Smooth muscle cell (in vitro differentiated cells): ENCODE measurements around the gene ADAMTSL3. TPM values are rescaled to one million over a fixed set of nuclear protein-coding genes. Genes with fewer than 3 reads are reported as not detected.

Experiments used
- DNase-seq: peaks from one replicate; lab custom pipeline; 2025; ENCODE audit not compliant: unreplicated experiment; lab: John Stamatoyannopoulos, UW
- H2AFZ ChIP-seq: fragments of 200-600 bp; sonication (generic); 2 replicates; pipeline ENCODE4 v1.6.0; 2016; ENCODE audit warnings: antibody characterized with exemption, low read depth, mild to moderate bottlenecking
- H3F3A ChIP-seq: fragments of 200-600 bp; sonication (generic); 2 replicates; pipeline ENCODE4 v1.6.0; 2017; ENCODE audit warnings: antibody characterized with exemption, low read depth
- H3K27ac ChIP-seq: fragments of 200-600 bp; sonication (generic); 2 replicates; pipeline ENCODE4 v1.5.1; 2016; ENCODE audit warnings: low read depth, mild to moderate bottlenecking
- H3K27me3 ChIP-seq: fragments of 200-600 bp; sonication (generic); 2 replicates; pipeline ENCODE4 v1.6.1; 2016; ENCODE audit warnings: low read depth, mild to moderate bottlenecking
- H3K36me3 ChIP-seq: fragments of 200-600 bp; sonication (generic); 2 replicates; pipeline ENCODE4 v1.5.1; 2016; ENCODE audit warnings: low read depth
- H3K4me1 ChIP-seq: fragments of 200-600 bp; sonication (generic); 2 replicates; pipeline ENCODE4 v1.5.1; 2016; ENCODE audit warnings: low read depth
- H3K4me2 ChIP-seq: fragments of 200-600 bp; sonication (generic); 2 replicates; pipeline ENCODE4 v1.6.0; 2016; ENCODE audit warnings: mild to moderate bottlenecking
- H3K4me3 ChIP-seq: fragments of 200-600 bp; sonication (generic); 2 replicates; pipeline ENCODE4 v1.5.1; 2016; ENCODE audit warnings: mild to moderate bottlenecking
- H3K79me2 ChIP-seq: fragments of 200-600 bp; sonication (generic); 2 replicates; pipeline ENCODE4 v1.6.0; 2016; ENCODE audit warnings: low read depth, mild to moderate bottlenecking
- H3K9ac ChIP-seq: fragments of 200-600 bp; sonication (generic); 2 replicates; pipeline ENCODE4 v1.6.0; 2016; ENCODE audit warnings: low read depth
- H3K9me3 ChIP-seq: fragments of 200-600 bp; sonication (generic); replicated peaks from 2 replicates; pipeline ENCODE4 v1.5.1; 2016; ENCODE audit warnings: low read depth
- H4K20me1 ChIP-seq: fragments of 200-600 bp; sonication (generic); 2 replicates; pipeline ENCODE4 v1.6.0; 2016; ENCODE audit warnings: low read depth
- WGBS: methylation state at CpG from one replicate; pipeline ENCODE4 v1.1.7; 2016; ENCODE audit warnings: low lambda C conversion rate; 5-methylcytosine and 5-hydroxymethylcytosine counted together
- polyA plus RNA-seq: library from polyadenylated mRNA; unstranded; fragments of >200 nt; fragmentation: Nextera tagmentation; extraction: Ambion mirVana; gene quantifications from 2 replicates; pipeline ENCODE4 v1.2.1, GENCODE V29; 2016
- total RNA-seq: library from RNA; depleted of rRNA; stranded (reverse); fragments of >200 nt; gene quantifications from 2 replicates; pipeline ENCODE4 v1.2.3, GENCODE V29; 2014
- TF ChIP-seq, protein P1 (sequence below): fragments of 200-600 bp; sonication (generic); IDR thresholded peaks from 2 replicates; pipeline ENCODE4 v1.5.1; 2017; ENCODE audit warnings: borderline replicate concordance, mild to moderate bottlenecking, antibody characterized with exemption; ENCODE audit not compliant: insufficient read depth, poor library complexity, severe bottlenecking

ADAMTSL3 gene
- total and polyA plus RNA-seq, 2 experiments from 2014 or later: 0.17 to 0.22 TPM

DNA sequence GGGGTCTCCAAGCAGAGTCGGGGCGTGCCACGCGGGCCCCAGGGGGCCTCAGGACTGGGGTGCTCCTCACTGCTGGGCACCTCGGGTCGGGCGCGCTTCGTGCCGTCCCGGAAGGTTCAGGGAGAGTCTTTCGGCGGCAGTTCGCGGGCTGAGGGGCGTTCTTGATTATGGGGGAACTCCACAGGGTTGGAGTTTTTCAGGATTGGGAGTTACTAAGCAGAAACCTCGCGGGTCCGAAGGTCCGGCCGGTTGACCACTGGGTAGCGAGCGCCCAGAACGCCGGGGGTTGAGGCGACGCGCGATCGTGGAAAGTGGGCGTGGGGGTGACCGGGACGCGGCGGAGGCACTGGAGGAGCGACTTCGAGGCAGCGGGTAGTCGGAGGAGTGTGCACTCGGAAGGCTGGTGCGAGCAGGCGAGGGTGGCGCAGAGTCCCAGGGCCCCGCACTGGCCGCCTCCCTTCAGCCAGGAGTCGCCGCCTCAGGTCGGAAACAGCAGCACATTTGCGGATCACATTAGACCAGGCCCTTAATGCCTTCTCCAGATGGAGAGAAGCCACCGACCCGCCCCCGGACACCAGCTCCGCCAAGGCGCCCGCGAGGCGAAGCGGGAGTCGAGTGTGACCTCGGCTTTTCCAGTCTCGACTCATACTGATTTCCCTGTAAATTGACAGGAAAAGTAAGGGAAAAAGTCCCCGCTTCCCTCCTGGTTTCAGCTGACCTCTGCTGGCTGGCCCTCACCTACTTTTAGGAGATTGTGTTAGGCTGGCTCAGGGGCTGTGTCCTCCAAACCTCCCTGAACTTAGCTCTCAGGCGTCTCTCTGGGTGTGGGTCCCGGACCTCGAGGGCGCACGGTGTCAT is 685 bp downstream of the ADAMTSL3 start:
- Histone ChIP-seq H3F3A (no peaks in the 10 kb centered on the region), H2AFZ (no peak overlapping the region), H4K20me1 (no peaks in the 10 kb centered on the region), H3K4me1 (peaks cover 2% of the 10 kb centered on the region), H3K9me3 (no peaks in the 10 kb centered on the region), H3K36me3 (no peaks in the 10 kb centered on the region), H3K79me2 (no peaks in the 10 kb centered on the region), H3K27me3 (peaks cover 66% of the 10 kb centered on the region), H3K9ac (no peak overlapping the region), H3K27ac (no peak overlapping the region), H3K4me2 (peak overlapping the region; percentile 76), H3K4me3 (peak overlapping the region; percentile 40)
- no peak for DNase-seq
- WGBS: 10% methylated on average over 65 of the region's 67 CpGs
- TF ChIP-seq, protein P1, sequence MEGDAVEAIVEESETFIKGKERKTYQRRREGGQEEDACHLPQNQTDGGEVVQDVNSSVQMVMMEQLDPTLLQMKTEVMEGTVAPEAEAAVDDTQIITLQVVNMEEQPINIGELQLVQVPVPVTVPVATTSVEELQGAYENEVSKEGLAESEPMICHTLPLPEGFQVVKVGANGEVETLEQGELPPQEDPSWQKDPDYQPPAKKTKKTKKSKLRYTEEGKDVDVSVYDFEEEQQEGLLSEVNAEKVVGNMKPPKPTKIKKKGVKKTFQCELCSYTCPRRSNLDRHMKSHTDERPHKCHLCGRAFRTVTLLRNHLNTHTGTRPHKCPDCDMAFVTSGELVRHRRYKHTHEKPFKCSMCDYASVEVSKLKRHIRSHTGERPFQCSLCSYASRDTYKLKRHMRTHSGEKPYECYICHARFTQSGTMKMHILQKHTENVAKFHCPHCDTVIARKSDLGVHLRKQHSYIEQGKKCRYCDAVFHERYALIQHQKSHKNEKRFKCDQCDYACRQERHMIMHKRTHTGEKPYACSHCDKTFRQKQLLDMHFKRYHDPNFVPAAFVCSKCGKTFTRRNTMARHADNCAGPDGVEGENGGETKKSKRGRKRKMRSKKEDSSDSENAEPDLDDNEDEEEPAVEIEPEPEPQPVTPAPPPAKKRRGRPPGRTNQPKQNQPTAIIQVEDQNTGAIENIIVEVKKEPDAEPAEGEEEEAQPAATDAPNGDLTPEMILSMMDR: no peak

DNA sequence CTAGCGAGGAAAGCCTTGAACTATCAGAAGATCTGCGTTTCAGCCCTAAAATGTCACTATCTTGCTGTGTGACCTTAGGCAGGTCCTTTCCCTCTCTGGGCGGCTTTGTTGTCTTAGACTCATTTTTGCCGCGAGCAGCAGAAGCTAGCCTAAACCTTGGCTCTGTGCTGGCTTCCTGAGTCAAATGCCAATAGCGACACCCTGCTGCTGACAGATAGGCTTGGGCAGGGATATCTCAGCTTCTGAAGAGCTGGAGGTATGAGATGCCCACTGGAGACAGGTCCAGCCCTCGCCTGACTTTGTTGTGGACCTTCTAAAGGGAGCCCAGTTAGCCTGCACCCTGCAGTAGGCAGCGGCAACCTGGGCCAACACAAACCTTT is 1.3 kb downstream of the ADAMTSL3 start:
- peaks cover 60% of the 10 kb centered on the region for H3K27me3 ChIP-seq
- no peaks in the 10 kb centered on the region for H3F3A ChIP-seq
- no peak overlapping the region for H2AFZ ChIP-seq
- H3K27ac ChIP-seq: no peak overlapping the region
- no peak overlapping the region for H3K4me2 ChIP-seq
- H3K4me3 ChIP-seq: no peak overlapping the region
- H3K79me2 ChIP-seq: no peaks in the 10 kb centered on the region
- DNase-seq: no peak
- TF ChIP-seq, protein P1: no peak
- no peaks in the 10 kb centered on the region for H4K20me1 ChIP-seq
- peaks cover 2% of the 10 kb centered on the region for H3K4me1 ChIP-seq
- H3K9me3 ChIP-seq: no peaks in the 10 kb centered on the region
- no peak overlapping the region for H3K9ac ChIP-seq
- 85% methylated on average over 8 of the region's 8 CpGs for WGBS
- no peaks in the 10 kb centered on the region for H3K36me3 ChIP-seq

DNA sequence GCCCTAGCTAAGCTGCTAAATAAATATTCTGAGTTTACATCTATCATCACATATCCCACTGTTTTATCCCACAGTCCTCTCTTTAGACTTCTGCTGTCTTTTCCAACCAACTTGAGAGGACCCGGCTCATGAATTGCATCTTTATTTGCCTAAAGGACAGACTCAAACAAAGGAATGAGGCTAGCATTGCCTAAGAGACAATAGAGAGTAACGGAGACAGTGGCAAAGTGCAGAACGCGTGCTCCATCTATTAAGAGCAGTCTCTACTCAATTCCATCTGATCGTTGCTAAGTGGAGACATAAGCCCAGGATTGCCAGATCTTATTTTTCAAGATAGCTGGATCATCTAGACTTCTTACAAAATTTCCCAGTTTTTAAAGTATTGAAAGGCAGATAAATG is 2.3 kb downstream of the ADAMTSL3 start:
- H3K27me3 ChIP-seq: peaks cover 51% of the 10 kb centered on the region
- no peak overlapping the region for H3K4me3 ChIP-seq
- no peaks in the 10 kb centered on the region for H4K20me1 ChIP-seq
- WGBS: 71% methylated on average over 5 of the region's 5 CpGs
- H3K4me2 ChIP-seq: no peak overlapping the region
- no peak for DNase-seq
- H3K9ac ChIP-seq: no peak overlapping the region
- H3K9me3 ChIP-seq: no peaks in the 10 kb centered on the region
- no peaks in the 10 kb centered on the region for H3F3A ChIP-seq
- no peak overlapping the region for H2AFZ ChIP-seq
- H3K4me1 ChIP-seq: peaks cover 2% of the 10 kb centered on the region
- H3K79me2 ChIP-seq: no peaks in the 10 kb centered on the region
- H3K36me3 ChIP-seq: no peaks in the 10 kb centered on the region
- TF ChIP-seq, protein P1: no peak
- no peak overlapping the region for H3K27ac ChIP-seq
